ENCODE measurements around the gene TTC33. TPM values are rescaled to one million over a fixed set of nuclear protein-coding genes. Genes with fewer than 3 reads are reported as not detected.

TTC33 gene
- total and polyA plus RNA-seq, 12 donors: 6.4 to 20.1 (median 17.5) TPM

GRCh38 chr5:40618926-40619325, 136.8 kb downstream of the TTC33 start:
- TF ChIP-seq CTCF (IDR thresholded peaks at IDR 0.05): no peak
- no peaks in the 10 kb centered on the region for H3K27me3 ChIP-seq
- H3K36me3 ChIP-seq: no peaks in the 10 kb centered on the region
- intact Hi-C loops (cut with DNase I): loop anchor here in 1 of 10 donors (10.0 kb wide), 1 partner anchor 184 kb away; no protein-coding TSS in a partner anchor
- H3K27ac ChIP-seq: no peak overlapping the region
- peaks cover 0 to 3% (median 0%) of the 10 kb centered on the region in 11 donors for H3K9me3 ChIP-seq
- H3K4me3 ChIP-seq: no peak overlapping the region
- peaks cover 0 to 42% (median 0%) of the 10 kb centered on the region in 9 donors for H3K4me1 ChIP-seq
- 81 to 89% methylated on average over 2 of the region's 2 CpGs for WGBS, 2 donors
- DNase-seq (no peak), ATAC-seq (no peak)

GRCh38 chr5:40616781-40617180, 139.0 kb downstream of the TTC33 start:
- Histone ChIP-seq H3K27ac (peak overlapping the region in 1 of 10 donors; percentile 72), H3K4me1 (peaks cover 0 to 31% (median 0%) of the 10 kb centered on the region in 9 donors), H3K4me3 (no peak overlapping the region), H3K36me3 (no peaks in the 10 kb centered on the region), H3K27me3 (no peaks in the 10 kb centered on the region), H3K9me3 (peaks cover 0 to 3% (median 0%) of the 10 kb centered on the region in 11 donors)
- 73 to 74% methylated on average over 5 of the region's 5 CpGs for WGBS, 2 donors
- no peak for TF ChIP-seq CTCF (IDR thresholded peaks at IDR 0.05)
- ATAC-seq: no peak
- DNase-seq: no peak
- intact Hi-C loops (cut with DNase I): loop anchor here in 1 of 10 donors (10.0 kb wide), 1 partner anchor 182 kb away; no protein-coding TSS in a partner anchor

DNA sequence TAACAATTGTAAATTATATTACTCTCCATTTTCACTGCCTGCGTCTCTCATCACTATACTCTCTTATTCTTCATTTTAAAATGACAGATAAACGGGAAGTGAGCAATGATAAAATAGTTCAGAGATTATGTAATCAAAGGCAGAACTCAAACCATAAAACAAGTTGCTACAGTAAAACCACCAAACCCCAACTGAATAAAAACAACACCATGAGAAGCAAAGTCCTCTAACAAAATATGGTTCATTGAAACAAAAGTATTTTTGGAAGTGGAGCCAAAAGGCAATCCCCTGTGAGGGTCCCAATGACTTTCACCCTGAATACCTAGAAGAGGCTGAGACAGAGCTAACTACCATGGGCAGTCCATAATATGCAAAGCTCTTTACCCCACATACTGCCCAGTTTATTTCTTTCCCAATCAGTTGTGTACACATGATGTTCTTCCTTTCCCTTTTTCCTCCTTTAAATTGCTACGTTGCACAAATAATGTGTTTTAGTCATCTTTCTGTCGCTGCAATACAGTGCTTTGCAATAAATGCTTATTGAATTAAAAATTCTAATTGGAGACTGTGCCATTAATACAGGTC, 140.1 kb downstream of the TTC33 start:
- intact Hi-C loops (cut with DNase I): loop anchor here in 1 of 10 donors (10.0 kb wide), 1 partner anchor 181 kb away; no protein-coding TSS in a partner anchor
- Histone ChIP-seq H3K27ac (peak overlapping the region in 6 of 10 donors; percentile 6 to 72 (median 32)), H3K36me3 (no peaks in the 10 kb centered on the region), H3K27me3 (no peaks in the 10 kb centered on the region), H3K4me1 (peaks cover 0 to 26% (median 0%) of the 10 kb centered on the region in 9 donors), H3K4me3 (peak overlapping the region in 1 of 10 donors; percentile 6), H3K9me3 (peaks cover 0 to 3% (median 0%) of the 10 kb centered on the region in 11 donors)
- peak in 6 of 8 donors; percentile 33 to 62 (median 54) for ATAC-seq
- WGBS, 2 donors: 66 to 69% methylated on average over 4 of the region's 4 CpGs
- no peak for TF ChIP-seq CTCF (IDR thresholded peaks at IDR 0.05)
- DNase-seq: no peak

DNA sequence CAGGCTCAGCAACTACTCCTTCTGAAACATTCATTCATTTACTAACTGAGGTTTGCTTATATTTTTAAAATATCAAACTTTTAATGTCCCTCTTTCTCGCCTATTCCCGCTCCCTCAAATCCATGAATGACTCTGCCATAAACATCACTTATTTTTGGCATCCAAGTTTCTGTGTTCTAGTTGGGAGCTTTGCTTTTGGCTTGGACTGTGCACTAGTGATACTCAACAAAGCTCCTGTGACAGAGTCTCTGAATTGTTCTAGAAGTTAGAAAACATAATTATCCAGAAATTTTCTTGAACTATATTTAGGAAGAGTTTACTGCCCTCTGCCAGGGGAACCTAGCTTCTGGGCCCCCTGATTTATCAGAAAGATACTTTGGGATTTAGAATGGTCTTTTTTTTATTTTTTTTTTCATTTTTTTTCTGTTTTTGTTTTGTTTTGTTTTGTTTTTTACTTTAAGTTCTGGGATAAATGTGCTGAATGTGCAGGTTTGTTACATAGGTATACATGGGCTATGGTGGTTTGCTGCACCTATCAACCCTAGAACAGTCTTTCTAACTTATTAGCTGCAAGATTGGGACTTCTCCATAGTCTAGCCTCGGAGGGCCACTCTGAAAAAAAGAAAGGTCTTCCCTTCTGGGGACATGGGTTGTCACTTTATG, 140.7 kb downstream of the TTC33 start:
- WGBS, 2 donors: 48 to 50% methylated on average over 3 of the region's 3 CpGs
- peaks cover 0 to 26% (median 0%) of the 10 kb centered on the region in 9 donors for H3K4me1 ChIP-seq
- H3K27me3 ChIP-seq: no peaks in the 10 kb centered on the region
- H3K36me3 ChIP-seq: no peaks in the 10 kb centered on the region
- intact Hi-C loops (cut with DNase I): loop anchor here in 1 of 10 donors (10.0 kb wide), 1 partner anchor 180 kb away; no protein-coding TSS in a partner anchor
- TF ChIP-seq CTCF (IDR thresholded peaks at IDR 0.05): no peak
- peaks cover 0 to 3% (median 0%) of the 10 kb centered on the region in 11 donors for H3K9me3 ChIP-seq
- ATAC-seq: peak in 1 of 8 donors; percentile 22
- no peak for DNase-seq
- no peak overlapping the region for H3K4me3 ChIP-seq
- H3K27ac ChIP-seq: peak overlapping the region in 7 of 10 donors; percentile 6 to 72 (median 38)

All from heart right ventricle (tissue), 16 donors.